Effector memory CD4-positive, alpha-beta T cell (primary cell): ENCODE measurements around the gene MINDY4.

ENCODE experiments used
- DNase-seq, 3 donors: peaks; one replicate each; pipeline ENCODE4 v3.0.0-alpha.2; 2020
- H3K27ac ChIP-seq: 2 replicates; pipeline ENCODE4 v1.7.0; 2013; ENCODE audit warnings: mild to moderate bottlenecking, low read length, moderate library complexity; ENCODE audit not compliant: insufficient read depth, poor library complexity, severe bottlenecking
- H3K27me3 ChIP-seq: replicated peaks from 2 replicates; pipeline ENCODE4 v1.7.0; 2013; ENCODE audit warnings: mild to moderate bottlenecking, low read length; ENCODE audit not compliant: insufficient read depth, control insufficient read depth, poor library complexity, severe bottlenecking
- H3K36me3 ChIP-seq: 2 replicates; pipeline ENCODE4 v1.7.0; 2013; ENCODE audit warnings: mild to moderate bottlenecking, low read length, moderate library complexity; ENCODE audit not compliant: control insufficient read depth, insufficient read depth
- H3K4me1 ChIP-seq: 2 replicates; pipeline ENCODE4 v1.7.0; 2013; ENCODE audit warnings: low read length, mild to moderate bottlenecking; ENCODE audit not compliant: control insufficient read depth, insufficient read depth, poor library complexity, severe bottlenecking
- H3K4me3 ChIP-seq: 2 replicates; pipeline ENCODE4 v1.7.0; 2013; ENCODE audit warnings: low read length, low read depth, mild to moderate bottlenecking; ENCODE audit not compliant: insufficient read depth, poor library complexity, severe bottlenecking
- H3K9me3 ChIP-seq: 2 replicates; pipeline ENCODE4 v1.7.0; 2013; ENCODE audit warnings: mild to moderate bottlenecking, low read length, moderate library complexity; ENCODE audit not compliant: control insufficient read depth
- total RNA-seq, 3 donors: gene quantifications; one replicate each; lab custom pipeline; 2026; lab: John Stamatoyannopoulos, UW

MINDY4 gene
- 0.17 to 0.77 (median 0.26) reads per million in 3 donors for total RNA-seq

DNA sequence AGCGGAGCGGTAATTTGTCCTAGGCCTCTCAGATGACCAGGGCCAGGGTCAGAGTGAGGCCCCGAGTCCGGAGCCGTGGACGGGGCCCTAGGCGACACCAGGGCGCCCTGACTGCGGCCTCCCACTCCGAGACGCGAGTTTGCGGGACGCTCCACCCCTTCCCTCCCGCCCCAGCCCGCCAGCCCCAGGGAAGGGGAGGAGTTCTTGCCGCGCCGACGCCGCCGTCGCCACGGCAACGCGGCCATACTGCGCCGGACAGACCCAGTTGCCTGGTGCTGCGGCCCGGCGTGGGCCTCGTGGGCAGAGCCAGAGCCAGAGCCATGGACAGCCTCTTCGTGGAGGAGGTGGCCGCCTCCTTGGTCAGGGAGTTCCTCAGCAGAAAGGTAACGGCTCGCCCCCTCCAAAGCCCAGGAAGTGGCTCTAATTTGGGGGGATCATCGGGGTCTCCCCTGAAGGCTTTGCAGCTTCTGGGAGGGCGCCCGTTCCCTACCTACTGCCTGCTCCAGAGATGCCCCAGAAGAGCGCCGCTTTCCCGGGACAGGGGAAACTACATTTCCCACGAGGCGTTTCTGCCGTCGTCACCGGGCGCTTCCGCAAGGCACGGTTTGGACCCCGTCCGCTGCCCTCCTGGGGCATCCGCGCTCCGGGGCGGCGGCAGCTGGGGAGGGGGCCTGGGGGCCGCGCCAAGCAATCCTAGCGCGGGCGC lies at the start of gene MINDY4:
TSS of gene MINDY4 (plus strand) at position 244 of the 706 bp plus-strand sequence. CDS start at position 321, 77 bp downstream.
- peak within 1 kb of the TSS; percentile 66 for H3K27ac ChIP-seq

DNA sequence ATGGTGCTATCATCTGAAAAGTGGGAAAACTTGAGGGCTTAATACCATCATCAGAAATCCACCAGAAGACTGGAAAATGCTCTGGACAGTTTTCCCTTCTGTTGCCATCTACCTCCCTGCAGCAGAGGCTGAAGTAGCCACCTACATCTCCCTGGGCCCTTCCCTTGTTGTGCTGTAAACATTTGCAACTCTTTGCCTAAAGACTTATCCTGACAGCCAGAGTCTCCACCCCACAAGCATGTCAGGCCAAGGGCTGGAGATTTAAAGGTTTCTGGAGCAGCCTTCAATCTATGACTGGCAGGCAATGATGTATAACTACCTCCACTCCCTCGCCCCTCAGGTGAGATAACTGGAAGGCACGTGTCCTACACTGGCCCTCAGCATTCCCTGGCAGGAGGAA lies 49.0 kb upstream of the MINDY4 start:
- Histone ChIP-seq H3K27ac (no peak overlapping the region), H3K36me3 (peaks cover 7% of the 10 kb centered on the region), H3K4me1 (peaks cover 13% of the 10 kb centered on the region), H3K4me3 (no peak overlapping the region), H3K9me3 (no peaks in the 10 kb centered on the region), H3K27me3 (no peaks in the 10 kb centered on the region)
- DNase-seq = no peak

More for the DNA sequence above, at the start of gene MINDY4:
- Histone ChIP-seq H3K4me1 (peaks cover 4% of the 10 kb centered on the region), H3K27me3 (no peaks in the 10 kb centered on the region), H3K36me3 (no peaks in the 10 kb centered on the region), H3K4me3 (peak within 1 kb of the TSS; percentile 93), H3K9me3 (no peaks in the 10 kb centered on the region)
- DNase-seq = peak; percentile 34 to 51 (median 34)

DNA sequence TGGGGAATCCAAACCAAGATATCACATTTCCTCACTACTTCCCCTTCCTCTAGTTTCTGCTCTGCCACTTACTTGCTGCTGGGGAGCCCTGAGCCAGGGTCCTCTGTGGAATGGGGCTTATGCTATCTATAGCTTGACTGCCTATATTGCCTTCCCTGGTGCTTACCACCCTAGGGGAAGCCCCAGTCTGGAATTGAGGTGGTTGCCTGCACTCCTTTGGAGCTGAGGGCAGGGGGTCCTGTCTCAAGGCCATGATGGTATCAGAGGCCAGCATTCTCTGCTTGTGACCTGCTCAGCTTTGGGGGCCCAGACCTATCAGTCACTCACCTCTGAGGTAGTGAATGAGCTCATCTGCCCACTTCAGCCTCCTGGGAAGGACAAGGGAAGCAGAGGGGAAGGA lies 48.5 kb upstream of the MINDY4 start:
- Histone ChIP-seq H3K27me3 (no peaks in the 10 kb centered on the region), H3K4me1 (peaks cover 17% of the 10 kb centered on the region), H3K9me3 (no peaks in the 10 kb centered on the region), H3K4me3 (no peak overlapping the region), H3K36me3 (peaks cover 5% of the 10 kb centered on the region), H3K27ac (no peak overlapping the region)
- DNase-seq = no peak

DNA sequence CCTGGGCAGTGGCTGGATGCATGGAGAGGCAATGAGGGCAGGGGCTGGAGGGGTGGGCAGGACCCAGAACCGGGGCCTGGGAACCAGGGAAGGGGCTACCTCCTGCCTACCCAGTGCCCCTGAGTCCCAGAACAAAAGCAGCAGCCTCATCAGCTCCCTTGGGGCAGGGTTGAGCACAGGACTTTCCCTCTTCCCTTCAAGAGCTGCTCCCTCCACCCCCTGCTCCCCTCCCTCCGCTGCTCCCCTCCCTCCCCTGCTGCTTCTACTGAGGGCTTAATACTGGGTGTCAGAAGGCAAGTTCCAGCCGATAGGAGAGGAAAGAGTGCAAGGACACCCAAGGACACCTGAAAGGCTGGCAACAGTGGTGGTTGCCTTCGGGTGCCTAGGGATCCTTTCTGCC lies 47.4 kb upstream of the MINDY4 start:
- peaks cover 5% of the 10 kb centered on the region for H3K36me3 ChIP-seq
- DNase-seq = no peak
- peaks cover 28% of the 10 kb centered on the region for H3K4me1 ChIP-seq
- no peaks in the 10 kb centered on the region for H3K9me3 ChIP-seq
- no peaks in the 10 kb centered on the region for H3K27me3 ChIP-seq
- no peak overlapping the region for H3K27ac ChIP-seq
- no peak overlapping the region for H3K4me3 ChIP-seq

DNA sequence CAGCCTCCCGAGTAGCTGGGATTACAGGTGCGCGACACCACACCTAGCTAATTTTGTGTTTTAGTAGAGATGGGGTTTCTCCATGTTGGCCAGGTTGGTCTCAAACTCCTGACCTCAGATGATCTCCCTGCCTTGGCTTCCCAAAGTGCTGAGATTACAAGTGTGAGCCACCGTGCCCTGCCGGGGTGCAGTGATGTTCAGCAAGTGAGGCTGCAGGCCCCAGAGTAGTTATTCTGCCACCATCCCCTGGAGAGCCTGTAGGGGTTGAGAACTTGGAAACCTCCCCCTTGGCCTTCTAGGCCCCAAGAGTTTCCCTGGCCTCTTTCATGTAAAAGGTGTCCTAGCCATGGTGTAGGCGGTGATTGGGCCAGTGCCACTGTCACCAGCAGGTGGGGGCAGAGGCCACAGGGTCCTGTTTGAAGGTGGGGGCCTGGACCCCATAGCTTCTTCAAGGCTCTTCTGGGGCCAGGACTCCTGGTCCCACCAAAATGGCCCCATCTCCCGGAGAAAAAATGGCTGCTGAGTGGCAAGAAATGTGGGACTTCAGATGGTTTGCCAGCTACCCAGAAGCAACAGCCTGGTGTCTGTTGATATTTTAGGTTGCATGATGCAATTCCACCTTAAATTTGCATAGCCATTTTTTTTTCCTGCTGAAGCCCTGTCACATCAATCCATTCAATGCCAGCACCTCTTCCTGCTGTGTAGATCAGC lies 44.8 kb upstream of the MINDY4 start:
- Histone ChIP-seq H3K27ac (peak overlapping the region; percentile 63), H3K4me1 (peaks cover 28% of the 10 kb centered on the region), H3K36me3 (no peaks in the 10 kb centered on the region), H3K27me3 (no peaks in the 10 kb centered on the region), H3K4me3 (peak overlapping the region; percentile 54), H3K9me3 (no peaks in the 10 kb centered on the region)
- peak in 1 of 3 donors; percentile 6 for DNase-seq

DNA sequence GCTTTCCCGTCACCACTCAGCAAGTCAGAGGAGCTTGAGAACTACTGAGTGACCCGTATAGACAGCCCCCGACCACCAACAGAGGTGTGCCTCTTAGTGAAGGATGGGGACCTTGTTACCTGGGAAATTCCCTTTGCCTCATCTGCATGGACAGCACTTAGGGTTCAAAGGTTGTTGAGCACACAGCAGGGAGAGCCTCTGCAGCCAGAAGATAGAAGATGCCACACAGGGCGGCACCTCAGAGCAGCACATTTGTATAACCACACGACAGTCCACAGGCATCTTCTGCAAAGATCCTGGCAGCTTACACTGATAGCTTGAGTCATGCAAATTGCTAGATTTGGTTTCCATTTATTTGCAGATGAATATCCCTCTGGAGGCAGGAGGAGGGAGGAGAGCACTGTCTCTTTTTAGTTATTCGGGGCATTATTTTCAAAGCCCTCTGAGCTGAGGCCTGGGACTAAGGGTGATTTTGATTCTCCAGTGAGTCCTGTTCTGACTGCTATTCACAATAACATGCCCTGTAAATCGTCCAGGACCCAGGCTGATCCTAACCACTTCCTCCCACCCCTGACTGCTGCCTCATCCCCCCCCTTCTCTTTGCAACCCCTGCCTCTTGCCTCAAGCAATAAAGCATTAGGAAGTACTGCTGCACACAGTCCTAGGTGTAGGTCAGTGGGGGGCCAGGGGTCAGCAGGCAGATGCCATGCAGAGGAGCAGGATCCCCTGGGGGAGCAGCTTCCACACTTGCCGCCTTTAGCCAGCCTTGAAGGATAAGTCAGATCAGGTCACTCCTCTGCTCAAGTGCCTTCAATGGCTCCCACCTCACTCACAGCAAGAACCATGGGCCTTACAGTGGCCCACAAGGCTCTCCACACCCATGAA lies 43.9 kb upstream of the MINDY4 start:
- Histone ChIP-seq H3K4me1 (peaks cover 28% of the 10 kb centered on the region), H3K27me3 (no peaks in the 10 kb centered on the region), H3K36me3 (no peaks in the 10 kb centered on the region), H3K4me3 (peak overlapping the region; percentile 54), H3K27ac (peak overlapping the region; percentile 63), H3K9me3 (no peaks in the 10 kb centered on the region)
- peak; percentile 17 to 45 (median 41) for DNase-seq

DNA sequence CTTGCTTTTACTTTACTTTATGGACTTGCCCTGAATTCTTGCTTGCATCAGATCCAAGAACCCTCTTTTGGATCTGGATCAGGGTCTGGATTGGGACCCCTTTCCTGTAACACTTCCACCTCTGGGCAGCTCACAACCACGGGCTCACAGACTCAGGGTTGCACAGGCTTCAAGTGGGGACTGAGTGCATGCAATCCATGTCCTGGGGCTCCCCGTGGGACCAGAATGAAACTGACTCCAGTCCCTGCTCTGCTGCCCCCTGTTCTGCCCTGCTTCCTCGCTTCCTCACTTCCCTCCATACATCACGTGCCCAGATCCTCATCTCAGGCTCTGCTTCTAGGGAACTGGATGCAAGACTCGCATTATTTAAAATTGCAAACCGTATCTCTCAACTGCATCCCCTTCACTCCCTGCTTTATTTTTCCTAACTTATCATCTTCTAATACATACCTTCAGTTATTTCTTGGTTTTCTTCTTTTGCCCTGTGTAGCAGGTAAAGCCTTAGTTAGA lies 42.6 kb upstream of the MINDY4 start:
- no peaks in the 10 kb centered on the region for H3K9me3 ChIP-seq
- no peaks in the 10 kb centered on the region for H3K27me3 ChIP-seq
- H3K4me1 ChIP-seq = peaks cover 28% of the 10 kb centered on the region
- no peak overlapping the region for H3K27ac ChIP-seq
- no peak overlapping the region for H3K4me3 ChIP-seq
- H3K36me3 ChIP-seq = no peaks in the 10 kb centered on the region
- DNase-seq = no peak

DNA sequence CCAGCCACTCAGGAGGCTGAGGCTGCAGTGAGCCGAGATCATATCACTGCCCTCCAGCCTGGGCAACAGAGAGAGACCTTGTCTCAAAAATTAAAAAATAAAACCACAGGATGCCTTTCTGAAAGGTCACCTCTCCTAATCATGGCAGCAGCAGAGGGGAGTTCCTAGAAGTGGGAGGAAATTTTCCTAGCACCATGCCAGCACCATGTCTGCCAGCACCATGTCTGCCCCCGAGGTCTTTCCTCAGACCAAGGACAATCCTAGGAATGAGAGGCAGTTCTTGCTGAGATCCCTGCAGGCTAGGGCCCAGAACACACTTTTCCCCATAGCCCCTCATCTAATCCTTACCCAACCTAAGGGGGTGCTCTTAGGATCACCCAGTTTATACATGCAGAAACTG lies 41.6 kb upstream of the MINDY4 start:
- no peaks in the 10 kb centered on the region for H3K36me3 ChIP-seq
- H3K4me3 ChIP-seq = no peak overlapping the region
- no peak overlapping the region for H3K27ac ChIP-seq
- no peaks in the 10 kb centered on the region for H3K27me3 ChIP-seq
- no peaks in the 10 kb centered on the region for H3K9me3 ChIP-seq
- no peak for DNase-seq
- peaks cover 28% of the 10 kb centered on the region for H3K4me1 ChIP-seq

DNA sequence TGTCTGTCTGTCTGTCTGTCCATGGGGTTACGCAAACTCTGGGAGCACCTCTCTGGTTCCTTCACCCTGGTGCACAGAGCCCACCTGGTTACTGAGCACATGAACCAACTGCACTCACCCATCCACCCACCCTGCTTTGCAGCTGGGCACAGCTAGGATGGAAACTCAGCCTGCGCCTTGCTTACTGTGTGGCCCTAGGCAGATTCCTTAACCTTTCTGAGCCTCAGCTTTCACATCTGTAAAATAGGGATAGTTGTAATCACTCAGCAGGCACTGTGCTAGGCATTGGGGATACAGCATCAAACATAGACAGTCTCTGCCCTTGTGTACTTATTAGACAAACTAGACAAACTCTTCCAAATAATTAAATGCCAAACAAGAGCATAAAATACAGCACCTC lies 41.1 kb upstream of the MINDY4 start:
- Histone ChIP-seq H3K4me3 (no peak overlapping the region), H3K4me1 (peaks cover 28% of the 10 kb centered on the region), H3K9me3 (no peaks in the 10 kb centered on the region), H3K27ac (no peak overlapping the region), H3K36me3 (no peaks in the 10 kb centered on the region), H3K27me3 (no peaks in the 10 kb centered on the region)
- DNase-seq = no peak
